ENCODE results near the gene AOPEP.

AOPEP gene

DNA sequence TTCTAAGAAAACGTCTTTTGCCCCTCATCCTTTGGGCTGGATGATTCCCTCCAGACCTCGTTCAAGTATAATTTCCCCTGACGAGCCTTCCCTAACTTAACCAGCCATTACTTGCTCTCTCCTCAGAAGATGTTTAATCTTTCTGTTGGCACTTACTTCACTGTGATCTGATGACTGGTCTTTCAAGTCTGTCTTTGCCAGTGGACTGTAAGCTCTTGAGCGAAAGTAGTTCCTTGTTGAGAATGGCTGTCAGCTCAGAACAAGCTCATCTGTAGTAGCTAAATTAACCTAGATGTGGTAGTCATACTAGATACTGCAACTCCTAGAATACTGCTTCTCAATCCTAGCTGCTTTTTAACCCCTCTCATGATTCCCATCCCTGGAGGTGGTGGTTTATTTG, 125.0 kb downstream of the AOPEP start:
- DNase-seq: no peak

GRCh38 chr9:94851892-94852291, 125.4 kb downstream of the AOPEP start:
- no peak for DNase-seq

- DNase-seq: no peak
Observed at GRCh38 chr9:94852373-94852772, 125.9 kb downstream of the AOPEP start.

DNA sequence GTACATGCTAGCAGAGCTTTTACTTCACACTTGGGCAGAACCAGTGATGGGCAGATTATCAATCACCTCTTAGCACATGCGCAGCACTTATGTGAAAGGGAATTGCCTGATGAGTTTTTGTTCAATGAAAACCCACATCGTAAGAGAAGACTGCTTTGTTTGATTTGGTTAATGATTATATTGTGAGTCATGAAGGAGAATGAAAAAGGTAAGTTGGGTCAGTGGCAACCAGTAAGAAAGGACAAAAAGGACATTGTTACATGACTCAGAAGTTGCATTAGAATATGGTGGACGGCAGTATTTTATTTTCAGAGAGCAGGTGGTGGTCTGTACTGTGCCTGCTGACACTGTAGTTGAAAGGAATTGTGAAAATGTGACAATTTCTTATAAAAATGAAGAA, 127.4 kb downstream of the AOPEP start:
- no peak for DNase-seq

DNA sequence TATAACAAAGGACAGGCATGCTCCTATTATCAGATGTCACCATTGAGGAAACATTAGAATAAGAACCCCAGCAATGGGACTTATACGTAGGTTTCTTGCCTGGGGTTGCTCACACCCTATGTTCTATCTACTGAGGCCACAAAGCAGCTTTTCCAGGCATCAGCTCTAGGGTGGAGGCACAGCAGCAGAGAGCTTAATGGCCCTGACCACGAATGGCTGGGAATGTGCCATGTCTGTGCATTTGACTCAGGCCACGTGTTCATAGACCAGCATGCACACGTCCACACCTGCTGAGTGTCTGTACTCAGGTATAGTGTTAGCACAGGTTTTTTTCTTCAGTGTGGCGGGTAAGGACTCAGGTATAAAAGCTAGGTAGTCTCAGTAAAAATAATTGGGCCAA, 129.4 kb downstream of the AOPEP start:
- no peak for DNase-seq

GRCh38 chr9:94857791-94858190, 131.3 kb downstream of the AOPEP start:
- no peak for DNase-seq

- DNase-seq: no peak
Observed at GRCh38 chr9:94859226-94859625, 132.7 kb downstream of the AOPEP start.

GRCh38 chr9:94859891-94860290, 133.4 kb downstream of the AOPEP start:
- DNase-seq: no peak

- peak; percentile 79 for DNase-seq
Observed at GRCh38 chr9:94860678-94861588, 134.4 kb downstream of the AOPEP start.

DNA sequence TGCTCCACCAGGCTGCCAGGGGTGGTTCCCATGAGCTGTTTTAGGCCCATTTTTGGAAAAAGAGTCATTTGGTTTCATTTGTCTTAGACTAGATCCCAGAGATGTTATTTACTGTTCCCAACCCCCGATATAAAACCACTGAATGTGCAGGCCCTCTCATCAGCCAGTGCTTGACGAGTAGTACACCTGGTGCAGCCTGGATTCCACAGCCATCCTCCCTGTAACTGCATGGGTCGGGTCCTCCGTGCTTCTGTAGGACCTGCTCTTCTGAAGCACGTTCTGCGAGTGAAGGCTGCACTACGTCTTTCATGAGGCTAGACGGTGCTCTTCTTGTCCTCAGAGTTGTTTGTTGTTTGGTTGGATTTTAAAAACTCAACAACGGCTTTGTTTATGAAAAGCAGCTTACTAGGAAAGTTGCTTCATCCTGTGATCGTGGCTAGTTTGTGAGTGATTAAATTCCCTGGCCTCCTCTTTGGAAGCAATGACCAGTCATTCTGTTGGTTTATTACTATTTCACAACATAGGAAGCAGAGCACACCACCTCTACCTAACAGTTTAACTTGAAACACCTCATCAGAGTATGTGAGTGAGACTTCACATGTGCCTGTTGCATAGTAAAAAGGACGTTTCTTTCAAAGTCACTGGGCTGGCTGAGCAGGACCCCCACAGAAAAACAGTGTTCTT, 135.2 kb downstream of the AOPEP start:
- no peak for DNase-seq

- DNase-seq: no peak
Observed at GRCh38 chr9:94864196-94864595, 137.7 kb downstream of the AOPEP start.

- DNase-seq: no peak
Observed at GRCh38 chr9:94864862-94865509, 138.5 kb downstream of the AOPEP start.

- peak; percentile 72 for DNase-seq
Observed at GRCh38 chr9:94865582-94866452, 139.3 kb downstream of the AOPEP start.

- no peak for DNase-seq
Observed at GRCh38 chr9:94866770-94867169, 140.3 kb downstream of the AOPEP start.

- DNase-seq: peak; percentile 52
Observed at GRCh38 chr9:94867281-94867841, 140.9 kb downstream of the AOPEP start.

GRCh38 chr9:94867842-94868312, 141.4 kb downstream of the AOPEP start:
- DNase-seq: peak; percentile 34

GRCh38 chr9:94868464-94868863, 142.0 kb downstream of the AOPEP start:
- DNase-seq: no peak

DNA sequence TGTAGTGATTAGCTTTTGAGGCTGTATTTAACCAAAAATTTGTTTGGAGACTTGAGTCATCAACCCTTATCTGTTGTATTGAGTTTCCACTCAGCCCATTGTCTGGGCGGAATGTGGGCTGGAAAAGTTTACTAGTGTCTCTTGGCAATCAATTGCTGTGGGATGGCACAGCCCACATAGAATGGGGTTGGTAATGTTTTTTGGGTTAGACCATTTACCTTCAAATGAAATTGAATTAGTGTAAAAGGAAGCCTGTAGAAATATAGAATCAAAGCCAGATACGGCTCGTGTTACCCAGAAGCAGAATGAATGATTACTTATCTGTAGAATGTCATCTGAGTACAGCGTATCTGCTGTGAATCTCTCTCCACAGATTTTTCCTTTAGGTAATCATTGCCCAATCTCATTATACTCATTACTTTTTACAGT, 142.9 kb downstream of the AOPEP start:
- no peak for DNase-seq

DNA sequence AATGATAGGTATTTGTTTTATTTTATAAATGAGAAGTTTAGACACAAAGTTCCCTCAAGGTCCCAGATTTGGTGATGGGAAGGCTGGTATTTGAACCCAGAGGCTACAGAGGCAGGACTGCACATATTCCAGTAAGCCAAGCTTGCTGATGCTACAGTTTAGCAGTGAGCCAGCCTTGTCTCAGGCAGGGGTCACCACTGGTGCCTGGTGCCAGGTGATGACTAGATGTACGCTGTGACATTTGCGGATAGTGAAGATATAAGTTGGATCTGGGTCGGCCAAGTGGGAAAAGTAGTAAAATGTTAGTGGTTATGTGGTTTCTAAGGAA, 143.9 kb downstream of the AOPEP start:
- no peak for DNase-seq

- DNase-seq: peak; percentile 33
Observed at GRCh38 chr9:94870793-94871558, 144.5 kb downstream of the AOPEP start.

DNA sequence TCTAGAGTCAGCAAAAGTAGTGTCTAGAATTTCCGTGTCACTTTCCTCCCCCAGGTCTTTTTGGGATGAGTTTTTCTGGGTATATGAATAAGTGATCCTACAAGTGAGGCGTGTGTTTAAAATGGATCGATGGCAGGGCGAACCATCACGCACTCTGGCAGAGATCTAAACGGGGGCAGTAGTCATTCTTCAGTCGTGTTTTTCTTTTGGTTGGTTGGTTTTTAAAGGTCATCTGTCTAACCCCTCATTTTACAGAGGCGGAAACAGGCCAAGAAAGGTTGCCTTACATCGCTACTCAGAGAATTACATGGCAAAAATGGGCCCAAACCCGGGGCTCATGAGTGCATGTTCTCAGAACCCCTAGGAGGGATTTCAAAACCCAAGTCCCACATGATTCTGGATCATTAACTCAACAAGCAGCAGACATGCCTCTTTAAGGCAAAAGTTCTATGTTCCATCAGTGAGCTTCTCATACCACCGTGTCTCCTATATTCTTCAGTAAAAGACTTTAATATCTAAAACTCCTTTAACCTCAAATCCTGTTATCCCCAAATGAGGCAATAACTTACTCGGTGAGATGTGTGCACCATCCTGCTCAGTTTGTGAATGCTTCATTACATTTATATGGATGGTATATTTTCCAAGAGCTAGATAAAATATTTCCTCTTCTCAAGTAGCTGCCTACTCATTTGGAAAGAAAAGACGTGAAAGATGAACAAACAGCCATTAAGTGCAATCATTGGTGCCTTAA, 145.8 kb downstream of the AOPEP start:
- no peak for DNase-seq
